ENCODE measurements around the gene ZDHHC14. TPM values are rescaled to one million over a fixed set of nuclear protein-coding genes. Genes with fewer than 3 reads are reported as not detected.
"Not testable (repeated sequence)": the region's sequence is repeated elsewhere in the genome, so short reads cannot be mapped to it uniquely, and the experiment has no call there.

The ZDHHC14 gene
- total RNA-seq, 1 donor from 2014 or later = 14.4 TPM

GRCh38 chr6:157383471-157383870 lies 2.5 kb downstream of the ZDHHC14 start:
- intact Hi-C loops (cut with micrococcal nuclease) = loop anchor here (5.0 to 10.0 kb wide), 4 partner anchors 181 to 561 kb away; no protein-coding TSS in a partner anchor
- Mint-ChIP-seq H3K36me3 (ENCODE audit: low read depth) (peaks cover 30% of the 10 kb centered on the region), H3K27me3 (ENCODE audit: insufficient read depth) (no peaks in the 10 kb centered on the region), H3K4me1 (ENCODE audit: low read depth) (peaks cover 37% of the 10 kb centered on the region), H3K4me3 (peak overlapping the region; percentile 88), H3K27ac (no peak overlapping the region), H3K9me3 (no peaks in the 10 kb centered on the region)
- DNase-seq (ENCODE audit: low spot score) = no peak

- Mint-ChIP-seq H3K4me1 (ENCODE audit: low read depth) (peaks cover 38% of the 10 kb centered on the region), H3K4me3 (peak overlapping the region; percentile 65), H3K9me3 (peaks cover 10% of the 10 kb centered on the region), H3K36me3 (ENCODE audit: low read depth) (peaks cover 40% of the 10 kb centered on the region)
- not testable (repeated sequence) for DNase-seq (ENCODE audit: low spot score); H3K27me3 Mint-ChIP-seq (ENCODE audit: insufficient read depth); H3K27ac Mint-ChIP-seq
- intact Hi-C loops (cut with micrococcal nuclease) = loop anchor here (1.0 to 10.0 kb wide), 6 partner anchors 43 to 560 kb away; no protein-coding TSS in a partner anchor
Observed at GRCh38 chr6:157384962-157385361, 4.0 kb downstream of the ZDHHC14 start.

- intact Hi-C loops (cut with micrococcal nuclease) = loop anchor here (1.0 to 10.0 kb wide), 4 partner anchors 43 to 559 kb away; no protein-coding TSS in a partner anchor
- no peak for DNase-seq (ENCODE audit: low spot score)
- Mint-ChIP-seq H3K4me3 (peak overlapping the region; percentile 65), H3K27ac (peak overlapping the region; percentile 40), H3K36me3 (ENCODE audit: low read depth) (peaks cover 45% of the 10 kb centered on the region), H3K4me1 (ENCODE audit: low read depth) (peaks cover 37% of the 10 kb centered on the region), H3K9me3 (peaks cover 16% of the 10 kb centered on the region), H3K27me3 (ENCODE audit: insufficient read depth) (no peaks in the 10 kb centered on the region)
Observed at GRCh38 chr6:157385482-157385881, 4.5 kb downstream of the ZDHHC14 start.

- intact Hi-C loops (cut with micrococcal nuclease) = loop anchor here (10.0 kb wide), 2 partner anchors 179 to 559 kb away; no protein-coding TSS in a partner anchor
- Mint-ChIP-seq H3K9me3 (peaks cover 20% of the 10 kb centered on the region), H3K4me1 (ENCODE audit: low read depth) (peaks cover 37% of the 10 kb centered on the region), H3K4me3 (no peak overlapping the region), H3K27ac (no peak overlapping the region), H3K27me3 (ENCODE audit: insufficient read depth) (no peaks in the 10 kb centered on the region), H3K36me3 (ENCODE audit: low read depth) (peaks cover 47% of the 10 kb centered on the region)
- no peak for DNase-seq (ENCODE audit: low spot score)
Observed at GRCh38 chr6:157386023-157386422, 5.0 kb downstream of the ZDHHC14 start.

- Mint-ChIP-seq H3K4me3 (no peak overlapping the region), H3K4me1 (ENCODE audit: low read depth) (peaks cover 37% of the 10 kb centered on the region), H3K27ac (no peak overlapping the region), H3K9me3 (peaks cover 23% of the 10 kb centered on the region), H3K27me3 (ENCODE audit: insufficient read depth) (no peaks in the 10 kb centered on the region), H3K36me3 (ENCODE audit: low read depth) (peaks cover 50% of the 10 kb centered on the region)
- DNase-seq (ENCODE audit: low spot score) = no peak
- intact Hi-C loops (cut with micrococcal nuclease) = loop anchor here (10.0 kb wide), 2 partner anchors 178 to 558 kb away; no protein-coding TSS in a partner anchor
Observed at GRCh38 chr6:157386454-157386853, 5.5 kb downstream of the ZDHHC14 start.

- H3K27me3 Mint-ChIP-seq (ENCODE audit: insufficient read depth) = no peaks in the 10 kb centered on the region
- no peak overlapping the region for H3K4me3 Mint-ChIP-seq
- H3K9me3 Mint-ChIP-seq = peaks cover 28% of the 10 kb centered on the region
- peaks cover 32% of the 10 kb centered on the region for H3K4me1 Mint-ChIP-seq (ENCODE audit: low read depth)
- H3K27ac Mint-ChIP-seq = no peak overlapping the region
- no peak for DNase-seq (ENCODE audit: low spot score)
- intact Hi-C loops (cut with micrococcal nuclease) = loop anchor here (10.0 kb wide), 2 partner anchors 176 to 556 kb away; no protein-coding TSS in a partner anchor
- H3K36me3 Mint-ChIP-seq (ENCODE audit: low read depth) = peaks cover 51% of the 10 kb centered on the region
Observed at GRCh38 chr6:157388924-157389323, 7.9 kb downstream of the ZDHHC14 start.

- H3K36me3 Mint-ChIP-seq (ENCODE audit: low read depth) = peaks cover 43% of the 10 kb centered on the region
- H3K4me3 Mint-ChIP-seq = no peak overlapping the region
- no peak overlapping the region for H3K27ac Mint-ChIP-seq
- peaks cover 28% of the 10 kb centered on the region for H3K9me3 Mint-ChIP-seq
- H3K4me1 Mint-ChIP-seq (ENCODE audit: low read depth) = peaks cover 24% of the 10 kb centered on the region
- H3K27me3 Mint-ChIP-seq (ENCODE audit: insufficient read depth) = no peaks in the 10 kb centered on the region
- intact Hi-C loops (cut with micrococcal nuclease) = no loop called here
- DNase-seq (ENCODE audit: low spot score) = no peak
Observed at GRCh38 chr6:157390273-157391060, 9.5 kb downstream of the ZDHHC14 start.

- DNase-seq (ENCODE audit: low spot score) = no peak
- Mint-ChIP-seq H3K9me3 (peaks cover 28% of the 10 kb centered on the region), H3K27ac (no peak overlapping the region), H3K4me1 (ENCODE audit: low read depth) (peaks cover 19% of the 10 kb centered on the region), H3K36me3 (ENCODE audit: low read depth) (peaks cover 33% of the 10 kb centered on the region), H3K4me3 (no peak overlapping the region), H3K27me3 (ENCODE audit: insufficient read depth) (no peaks in the 10 kb centered on the region)
- intact Hi-C loops (cut with micrococcal nuclease) = no loop called here
Observed at GRCh38 chr6:157392927-157393668, 12.1 kb downstream of the ZDHHC14 start.

- H3K36me3 Mint-ChIP-seq (ENCODE audit: low read depth) = peaks cover 27% of the 10 kb centered on the region
- no peak overlapping the region for H3K4me3 Mint-ChIP-seq
- peaks cover 25% of the 10 kb centered on the region for H3K9me3 Mint-ChIP-seq
- H3K4me1 Mint-ChIP-seq (ENCODE audit: low read depth) = peaks cover 16% of the 10 kb centered on the region
- no peak overlapping the region for H3K27ac Mint-ChIP-seq
- no peaks in the 10 kb centered on the region for H3K27me3 Mint-ChIP-seq (ENCODE audit: insufficient read depth)
- DNase-seq (ENCODE audit: low spot score) = no peak
- intact Hi-C loops (cut with micrococcal nuclease) = no loop called here
Observed at GRCh38 chr6:157393669-157394327, 12.8 kb downstream of the ZDHHC14 start.

- H3K27ac Mint-ChIP-seq; H3K27me3 Mint-ChIP-seq (ENCODE audit: insufficient read depth); DNase-seq (ENCODE audit: low spot score); H3K4me3 Mint-ChIP-seq; intact Hi-C loops (cut with micrococcal nuclease): not testable (repeated sequence)
- H3K4me1 Mint-ChIP-seq (ENCODE audit: low read depth) = peaks cover 11% of the 10 kb centered on the region
- peaks cover 15% of the 10 kb centered on the region for H3K9me3 Mint-ChIP-seq
- peaks cover 19% of the 10 kb centered on the region for H3K36me3 Mint-ChIP-seq (ENCODE audit: low read depth)
Observed at GRCh38 chr6:157395199-157395598, 14.2 kb downstream of the ZDHHC14 start.

GRCh38 chr6:157396026-157396425 lies 15.0 kb downstream of the ZDHHC14 start:
- Mint-ChIP-seq H3K27ac (no peak overlapping the region), H3K27me3 (ENCODE audit: insufficient read depth) (no peaks in the 10 kb centered on the region), H3K4me1 (ENCODE audit: low read depth) (peaks cover 11% of the 10 kb centered on the region), H3K9me3 (peaks cover 8% of the 10 kb centered on the region), H3K36me3 (ENCODE audit: low read depth) (peaks cover 16% of the 10 kb centered on the region), H3K4me3 (no peak overlapping the region)
- DNase-seq (ENCODE audit: low spot score) = no peak
- intact Hi-C loops (cut with micrococcal nuclease) = no loop called here

GRCh38 chr6:157397660-157398059 lies 16.7 kb downstream of the ZDHHC14 start:
- Mint-ChIP-seq H3K27ac (no peak overlapping the region), H3K27me3 (ENCODE audit: insufficient read depth) (no peaks in the 10 kb centered on the region), H3K9me3 (no peaks in the 10 kb centered on the region), H3K4me1 (ENCODE audit: low read depth) (peaks cover 11% of the 10 kb centered on the region), H3K36me3 (ENCODE audit: low read depth) (peaks cover 8% of the 10 kb centered on the region), H3K4me3 (no peak overlapping the region)
- no peak for DNase-seq (ENCODE audit: low spot score)
- intact Hi-C loops (cut with micrococcal nuclease) = no loop called here

Data from activated T-helper 1 cell treated with anti-CD3 and anti-CD28 coated beads, Interleukin-12 subunit alpha, Interleukin-12 subunit beta, Interleukin-2, Interleukin-4 antibody, amounts not matched to agents 30 ng/mL and 10 ng/mL and 1 ng/mL, durations not matched to agents 14 hours and 24 hours and 36 hours (primary cell).